GM21390 (cell line): ENCODE results near the gene SETD7.

Experiments used
- ATAC-seq: cut with Tn5 transposase; IDR thresholded peaks from one replicate; pipeline ENCODE4 v1.9.1; 2021; ENCODE audit not compliant: unreplicated experiment

Gene SETD7

GRCh38 chr4:139552517-139553307 lies 3.3 kb downstream of the SETD7 start:
- no peak for ATAC-seq

GRCh38 chr4:139550724-139551429 lies 5.1 kb downstream of the SETD7 start:
- ATAC-seq = no peak

GRCh38 chr4:139547979-139548378 lies 8.0 kb downstream of the SETD7 start:
- ATAC-seq = no peak

- no peak for ATAC-seq
Observed at GRCh38 chr4:139540632-139541031, 15.4 kb downstream of the SETD7 start.

DNA sequence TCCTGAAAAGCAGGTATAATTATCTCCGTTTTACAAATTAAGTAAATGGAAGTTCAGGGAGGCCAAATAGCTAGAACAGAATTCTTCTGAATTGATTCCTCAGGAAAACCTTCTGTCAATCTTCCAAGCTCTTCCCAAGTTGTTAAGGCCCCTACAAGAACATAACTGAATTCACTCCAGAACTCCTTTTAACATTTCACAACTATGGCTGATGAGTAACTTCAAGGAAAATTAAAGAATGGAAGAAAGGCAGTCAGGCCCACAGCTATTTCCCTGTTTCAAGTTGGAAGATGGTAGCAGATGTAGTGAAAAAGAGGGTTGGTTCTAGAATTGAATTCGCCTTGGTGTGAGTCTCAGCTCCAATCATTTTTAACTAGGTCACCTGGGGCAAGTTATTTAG lies 15.9 kb downstream of the SETD7 start:
- ATAC-seq = no peak

DNA sequence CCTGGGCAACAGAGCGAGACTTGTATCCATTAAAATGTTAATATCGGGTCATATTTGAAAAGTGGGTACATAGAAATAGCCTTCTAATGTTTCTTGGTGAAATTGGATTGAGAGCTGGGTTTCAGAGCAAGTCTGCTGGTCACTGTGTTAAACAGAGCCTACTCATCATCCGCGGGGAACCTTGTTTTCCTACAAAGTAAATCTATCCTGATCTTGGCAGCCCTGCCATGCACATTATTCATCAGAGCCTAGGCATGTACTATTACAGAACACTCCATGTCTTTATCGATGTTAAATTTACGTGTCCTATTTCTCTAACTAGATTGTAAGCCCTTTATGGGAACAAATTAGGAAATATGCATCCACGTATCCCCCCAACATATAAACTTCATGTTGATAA lies 18.7 kb downstream of the SETD7 start:
- no peak for ATAC-seq

DNA sequence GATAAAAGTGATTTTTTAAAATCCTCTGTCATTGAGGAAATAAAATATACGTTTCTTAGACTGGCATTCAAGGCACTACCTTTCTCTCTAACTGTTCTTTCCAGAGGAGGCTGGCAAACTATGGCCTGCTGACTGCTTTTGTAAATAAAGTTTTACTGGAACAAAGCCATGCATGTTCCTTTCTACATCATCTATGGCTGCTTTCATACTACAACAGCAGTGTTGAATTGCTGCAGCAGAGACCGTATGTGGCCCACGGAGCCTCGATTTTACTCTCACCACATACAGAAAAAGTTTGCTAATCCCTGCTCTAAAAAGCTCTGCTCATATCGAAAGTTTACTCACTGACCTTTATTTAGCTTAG lies 20.2 kb downstream of the SETD7 start:
- no peak for ATAC-seq

GRCh38 chr4:139535228-139535870 lies 20.7 kb downstream of the SETD7 start:
- ATAC-seq = no peak

- no peak for ATAC-seq
Observed at GRCh38 chr4:139534287-139534950, 21.6 kb downstream of the SETD7 start.

- no peak for ATAC-seq
Observed at GRCh38 chr4:139533511-139533910, 22.5 kb downstream of the SETD7 start.

- ATAC-seq = no peak
Observed at GRCh38 chr4:139532947-139533346, 23.1 kb downstream of the SETD7 start.

- ATAC-seq = peak; percentile 49
Observed at GRCh38 chr4:139530833-139531427, 25.1 kb downstream of the SETD7 start.

GRCh38 chr4:139528377-139529005 lies 27.5 kb downstream of the SETD7 start:
- ATAC-seq = peak; percentile 75

DNA sequence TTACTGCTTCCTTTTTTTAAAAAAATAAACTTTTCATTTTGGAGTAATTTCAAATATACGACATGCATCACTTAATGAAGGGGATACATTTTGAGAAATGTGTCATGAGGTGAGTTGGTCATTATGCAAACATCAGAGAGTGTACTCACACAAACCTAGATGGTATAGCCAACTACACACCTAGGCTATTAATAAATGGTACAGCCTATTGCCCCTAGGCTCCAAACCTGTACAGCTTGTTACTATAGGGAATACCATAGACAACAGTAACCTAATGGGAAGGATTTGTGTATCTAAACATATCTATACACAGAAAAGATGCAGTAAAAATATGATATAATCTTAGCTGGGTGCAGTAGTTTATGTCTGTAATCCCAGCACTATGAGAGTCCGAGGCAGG lies 29.1 kb downstream of the SETD7 start:
- no peak for ATAC-seq

DNA sequence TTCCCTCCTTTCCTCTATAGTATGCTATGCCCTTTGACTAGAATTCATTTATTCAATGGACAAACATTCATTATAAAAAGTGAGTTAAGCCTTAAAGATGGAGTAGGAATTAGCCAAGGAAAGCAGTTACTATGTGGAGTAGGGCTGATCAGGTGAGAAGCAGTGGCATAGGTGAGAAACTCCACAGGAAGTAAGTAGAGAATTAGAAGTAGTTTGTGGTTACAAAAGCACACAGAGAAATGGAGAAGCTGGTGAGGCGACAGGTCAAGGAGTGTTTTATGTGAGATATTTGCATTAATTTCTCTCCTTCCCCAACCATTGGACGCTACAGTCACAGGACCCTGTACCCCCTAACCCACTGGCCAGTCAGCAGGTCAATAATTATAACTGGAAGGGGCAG lies 30.6 kb downstream of the SETD7 start:
- ATAC-seq = peak; percentile 29

DNA sequence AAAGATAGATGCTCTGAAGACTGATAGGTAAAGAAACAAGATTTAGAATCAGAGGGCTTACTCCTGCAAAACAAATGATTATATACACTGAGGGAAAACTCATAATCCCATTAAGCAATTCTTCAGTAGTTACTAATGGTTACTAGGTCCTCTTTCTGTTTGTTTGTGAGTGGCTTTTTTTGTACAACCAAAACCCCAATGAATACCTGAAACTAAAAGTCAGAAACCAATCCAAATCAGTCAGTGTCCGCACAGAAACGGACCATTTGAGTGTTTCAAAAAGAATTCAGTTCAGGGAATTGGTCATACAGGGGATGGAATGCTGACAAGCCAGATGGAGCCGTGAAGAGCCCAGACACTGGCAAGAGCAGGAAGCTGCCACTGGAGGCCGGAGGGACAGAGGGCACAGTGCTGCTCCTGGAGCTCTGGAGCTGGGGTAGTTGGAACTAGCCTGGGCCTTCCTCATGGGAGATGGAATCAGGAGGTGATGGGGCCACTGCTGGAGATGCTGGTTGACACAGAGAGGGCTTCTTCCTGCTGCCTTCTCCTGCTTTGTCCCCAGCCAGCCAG lies 31.9 kb downstream of the SETD7 start:
- ATAC-seq = peak; percentile 42

- no peak for ATAC-seq
Observed at GRCh38 chr4:139523076-139523475, 32.9 kb downstream of the SETD7 start.

DNA sequence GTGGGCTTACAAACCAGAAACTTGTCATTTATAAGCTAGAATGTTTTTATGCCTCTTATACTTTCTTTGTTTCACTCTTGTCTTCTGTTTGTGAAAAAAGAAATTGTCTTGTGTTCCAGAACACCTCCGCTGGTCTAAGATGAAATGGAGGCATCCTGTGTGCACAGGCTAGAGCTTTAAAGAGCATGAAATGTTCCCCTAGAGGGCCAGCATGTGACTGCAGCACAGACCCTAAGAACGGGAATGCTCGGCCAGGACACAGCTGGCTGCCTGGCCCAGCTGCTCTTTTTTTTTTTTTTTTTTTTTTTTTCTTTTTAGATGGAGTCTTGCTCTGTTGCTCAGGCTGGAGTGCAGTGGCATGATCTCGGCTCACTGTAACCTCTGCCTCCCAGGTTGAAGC lies 33.6 kb downstream of the SETD7 start:
- ATAC-seq = peak; percentile 33

DNA sequence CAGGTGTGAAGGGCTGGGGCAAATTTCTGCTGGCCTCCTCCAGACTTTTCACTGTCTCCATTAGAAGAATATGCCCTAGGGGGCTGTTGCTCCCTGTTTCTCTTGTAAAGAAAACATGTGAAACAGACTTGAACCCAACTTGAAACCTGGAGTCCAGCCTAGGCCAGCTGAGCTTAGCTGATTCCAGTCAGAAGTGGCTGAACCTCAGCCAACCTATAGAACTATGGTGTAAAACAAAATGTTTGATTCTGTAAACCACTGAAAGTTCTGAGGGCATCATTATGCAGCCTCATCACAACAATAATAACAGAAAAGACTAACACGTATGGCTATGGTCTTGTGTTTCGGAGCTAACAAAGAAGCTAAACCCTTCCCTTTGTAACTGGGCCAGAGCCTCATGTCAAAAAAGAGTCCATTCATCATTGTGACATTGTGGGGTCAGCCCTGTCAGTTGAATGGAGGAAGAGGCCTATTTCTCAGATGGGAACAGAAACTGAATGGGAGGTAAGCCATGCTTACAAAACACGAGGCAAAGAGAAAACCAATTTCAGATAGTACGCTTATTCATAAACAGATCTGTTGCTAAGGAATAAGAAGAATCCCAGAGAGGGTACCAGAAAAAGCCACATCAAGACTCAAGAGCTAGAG lies 34.1 kb downstream of the SETD7 start:
- ATAC-seq = peak; percentile 50

DNA sequence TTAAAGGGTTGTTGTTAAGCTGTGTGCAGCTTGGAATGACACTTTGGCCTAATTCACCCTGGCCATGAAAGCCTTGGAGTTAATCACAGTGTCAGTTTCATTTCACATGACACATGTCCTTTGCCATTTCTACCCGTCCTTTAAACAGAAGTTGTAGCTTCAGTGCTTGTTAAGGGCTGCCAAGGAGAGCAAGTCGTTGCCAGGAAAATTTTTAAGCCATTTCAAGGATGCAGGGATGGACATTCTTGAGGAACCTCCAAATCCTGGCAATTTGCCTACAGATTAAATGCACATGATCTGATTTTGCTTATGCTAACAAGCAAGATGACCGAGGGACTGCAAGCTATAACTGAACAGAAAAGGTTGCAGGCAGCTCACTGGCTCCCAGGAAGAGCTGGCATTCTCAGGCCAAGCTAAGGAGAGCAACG lies 40.5 kb downstream of the SETD7 start:
- no peak for ATAC-seq
